H9 (cell line): ENCODE results near the gene ACOXL. TPM values are rescaled to one million over a fixed set of nuclear protein-coding genes. Genes with fewer than 3 reads are reported as not detected.

ENCODE experiments used
- DNase-seq: peaks from one replicate; pipeline ENCODE4 v3.0.0-alpha.2; 2017
- H2AFZ ChIP-seq: one replicate; pipeline ENCODE4 v1.6.1; 2013; ENCODE audit warnings: mild to moderate bottlenecking, low read length, control low read depth, moderate library complexity
- H2AK5ac ChIP-seq: 2 replicates; pipeline ENCODE4 v1.6.1; 2013; ENCODE audit warnings: low read length, control low read depth, mixed read lengths; ENCODE audit not compliant: insufficient read length
- H2BK120ac ChIP-seq: one replicate; pipeline ENCODE4 v1.6.1; 2013; ENCODE audit warnings: low read depth, mild to moderate bottlenecking, low read length, control low read depth, inconsistent platforms; ENCODE audit not compliant: poor library complexity, severe bottlenecking
- H2BK12ac ChIP-seq: 2 replicates; pipeline ENCODE4 v1.6.1; 2013; ENCODE audit warnings: low read length, control low read depth, mixed read lengths, low read depth; ENCODE audit not compliant: insufficient read length
- H2BK15ac ChIP-seq: 2 replicates; pipeline ENCODE4 v1.6.1; 2013; ENCODE audit warnings: low read depth, low read length, control low read depth
- H2BK20ac ChIP-seq: one replicate; pipeline ENCODE4 v1.6.1; 2013; ENCODE audit warnings: low read depth, mild to moderate bottlenecking, low read length, control low read depth, inconsistent platforms; ENCODE audit not compliant: poor library complexity, severe bottlenecking
- H2BK5ac ChIP-seq: 2 replicates; pipeline ENCODE4 v1.6.1; 2013; ENCODE audit warnings: low read length, control low read depth, mixed read lengths; ENCODE audit not compliant: insufficient read length
- H3K14ac ChIP-seq: 2 replicates; pipeline ENCODE4 v1.6.1; 2013; ENCODE audit warnings: low read length, control low read depth; ENCODE audit not compliant: insufficient read depth
- H3K18ac ChIP-seq: 2 replicates; pipeline ENCODE4 v1.6.1; 2013; ENCODE audit warnings: low read depth, mild to moderate bottlenecking, mixed read lengths, low read length, control low read depth; ENCODE audit not compliant: insufficient read length
- H3K23ac ChIP-seq: 2 replicates; pipeline ENCODE4 v1.6.1; 2013; ENCODE audit warnings: low read length, control low read depth, mixed read lengths, low read depth; ENCODE audit not compliant: insufficient read length
- H3K23me2 ChIP-seq: 2 replicates; pipeline ENCODE4 v1.6.1; 2013; ENCODE audit warnings: low read depth, mild to moderate bottlenecking, mixed read lengths, low read length, control low read depth; ENCODE audit not compliant: insufficient read length, poor library complexity, severe bottlenecking
- H3K27ac ChIP-seq: 2 replicates; pipeline ENCODE4 v1.5.1; 2013; ENCODE audit warnings: low read length, control low read depth, mixed read lengths, low read depth; ENCODE audit not compliant: insufficient read length
- H3K27me3 ChIP-seq: 2 replicates; pipeline ENCODE4 v1.6.1; 2013; ENCODE audit warnings: low read length, control low read depth, inconsistent platforms; ENCODE audit not compliant: insufficient read depth
- H3K4ac ChIP-seq: 2 replicates; pipeline ENCODE4 v1.6.1; 2013; ENCODE audit warnings: low read depth, mild to moderate bottlenecking, control low read depth, inconsistent platforms, low read length, moderate library complexity
- H3K4me1 ChIP-seq: 2 replicates; pipeline ENCODE4 v1.6.1; 2013; ENCODE audit warnings: low read length, control low read depth, inconsistent platforms; ENCODE audit not compliant: insufficient read depth
- H3K4me2 ChIP-seq: 2 replicates; pipeline ENCODE4 v1.6.1; 2013; ENCODE audit warnings: low read length, control low read depth, mixed read lengths; ENCODE audit not compliant: insufficient read length, insufficient read depth
- H3K56ac ChIP-seq: 2 replicates; pipeline ENCODE4 v1.6.1; 2013; ENCODE audit warnings: low read depth, mild to moderate bottlenecking, mixed read lengths, low read length, control low read depth; ENCODE audit not compliant: insufficient read length
- H3K79me1 ChIP-seq: 2 replicates; pipeline ENCODE4 v1.6.1; 2013; ENCODE audit warnings: low read depth, mild to moderate bottlenecking, moderate library complexity, low read length, control low read depth, inconsistent platforms; ENCODE audit not compliant: insufficient read depth, poor library complexity, severe bottlenecking
- H3K79me2 ChIP-seq: 2 replicates; pipeline ENCODE4 v1.6.1; 2013; ENCODE audit warnings: low read length, control low read depth, inconsistent platforms; ENCODE audit not compliant: insufficient read depth
- H3K9ac ChIP-seq: 2 replicates; pipeline ENCODE4 v1.6.1; 2013; ENCODE audit warnings: low read length, control low read depth, mixed read lengths; ENCODE audit not compliant: insufficient read length; ENCODE audit errors: extremely low read depth
- H3K9me3 ChIP-seq: one replicate; pipeline ENCODE4 v1.6.1; 2013; ENCODE audit warnings: low read depth, low read length, inconsistent platforms; ENCODE audit not compliant: control insufficient read depth
- H3T11ph ChIP-seq: one replicate; pipeline ENCODE4 v1.6.1; 2013; ENCODE audit warnings: mild to moderate bottlenecking, low read length, control low read depth, inconsistent platforms
- H4K20me1 ChIP-seq: one replicate; pipeline ENCODE4 v1.6.1; 2013; ENCODE audit not compliant: control insufficient read depth, insufficient read length, insufficient read depth
- H4K5ac ChIP-seq: 2 replicates; pipeline ENCODE4 v1.6.1; 2013; ENCODE audit warnings: low read depth, mild to moderate bottlenecking, mixed read lengths, low read length, control low read depth; ENCODE audit not compliant: insufficient read length
- H4K8ac ChIP-seq: replicated peaks from 2 replicates; pipeline ENCODE4 v1.6.1; 2013; ENCODE audit warnings: low read length, control low read depth, mixed read lengths, low read depth; ENCODE audit not compliant: insufficient read length
- H4K91ac ChIP-seq: 2 replicates; pipeline ENCODE4 v1.6.1; 2013; ENCODE audit warnings: low read depth, mild to moderate bottlenecking, moderate library complexity, mixed read lengths, low read length, control low read depth; ENCODE audit not compliant: insufficient read length
- H3K27ac Mint-ChIP-seq, 3 experiments: 2 replicates in 2 of 3; 3 replicates in 1 of 3; pipeline ENCODE4 v1.8.0; 2020 to 2021; ENCODE audit warnings: mixed read lengths in 3 of 3, mild to moderate bottlenecking in 1 of 3, moderate library complexity in 1 of 3
- H3K27me3 Mint-ChIP-seq: 2 replicates; pipeline ENCODE4 v1.8.0; 2021; ENCODE audit warnings: low read depth, mild to moderate bottlenecking, moderate library complexity, mixed read lengths
- H3K36me3 Mint-ChIP-seq, 3 experiments: 2 replicates in 2 of 3; 3 replicates in 1 of 3; pipeline ENCODE4 v1.8.0; 2020 to 2021; ENCODE audit warnings: low read depth in 3 of 3, mixed read lengths in 3 of 3; ENCODE audit not compliant: insufficient read depth in 1 of 3
- H3K4me1 Mint-ChIP-seq, 2 experiments: 2 replicates each; pipeline ENCODE4 v1.8.0; 2020; ENCODE audit warnings: mixed read lengths in 2 of 2
- H3K4me3 Mint-ChIP-seq, 2 experiments: 2 replicates in 1 of 2; 3 replicates in 1 of 2; pipeline ENCODE4 v1.8.0; 2020 to 2021; ENCODE audit warnings: mild to moderate bottlenecking in 2 of 2, mixed read lengths in 2 of 2, moderate library complexity in 1 of 2
- H3K9me3 Mint-ChIP-seq, 2 experiments: 2 replicates in 1 of 2; 3 replicates in 1 of 2; pipeline ENCODE4 v1.8.0; 2020; ENCODE audit warnings: mild to moderate bottlenecking in 2 of 2, mixed read lengths in 2 of 2, moderate library complexity in 1 of 2
- CTCF ChIP-seq: fragments of 200-600 bp; sonication (generic); conservative IDR thresholded peaks from 3 replicates; pipeline ENCODE4 v1.8.0; 2021; ENCODE audit warnings: antibody characterized with exemption, mild to moderate bottlenecking
- WGBS: extraction: QIAGEN DNeasy Blood & Tissue Kit; methylation state at CpG from one replicate; pipeline ENCODE4 v1.1.7; 2013; ENCODE audit warnings: missing lambda C conversion rate, low lambda C conversion rate, mixed read lengths; ENCODE audit not compliant: insufficient read length; ENCODE audit errors: extremely low coverage; 5-methylcytosine and 5-hydroxymethylcytosine counted together
- total RNA-seq: library from RNA; stranded (reverse); gene quantifications from 2 replicates; pipeline ENCODE4 v1.2.1, GENCODE V29; 2021

Gene ACOXL
- total RNA-seq, 1 experiment from 2014 or later: 37.6 TPM

GRCh38 chr2:111161971-111162370, 429.6 kb downstream of the ACOXL start:
- peaks cover 5% of the 10 kb centered on the region for H3K79me1 ChIP-seq
- H2BK12ac ChIP-seq: no peak overlapping the region
- Mint-ChIP-seq H3K27me3 (no peaks in the 10 kb centered on the region; the same call in 1 of the 2 replicates), H3K4me3 (no peak overlapping the region), H3K4me1 (peaks cover 34 to 48% of the 10 kb centered on the region in 2 experiments), H3K27ac (no peak overlapping the region), H3K9me3 (no peaks in the 10 kb centered on the region), H3K36me3 (peaks cover 15 to 60% (median 54%) of the 10 kb centered on the region in 3 experiments; a peak in 6 of 7 replicates)
- no peak overlapping the region for H2AFZ ChIP-seq
- no peak overlapping the region for H4K91ac ChIP-seq
- H3K4me1 ChIP-seq: peaks cover 5% of the 10 kb centered on the region; the same call in 1 of the 2 replicates
- no peak overlapping the region for H3K4ac ChIP-seq
- no peak overlapping the region for H2BK15ac ChIP-seq
- H4K8ac ChIP-seq: no peak overlapping the region
- H3K56ac ChIP-seq: no peak overlapping the region
- no peak overlapping the region for H3K23ac ChIP-seq
- H3K9ac ChIP-seq: no peak overlapping the region
- no peaks in the 10 kb centered on the region for H3K9me3 ChIP-seq
- no peak overlapping the region for H4K5ac ChIP-seq
- H3K27me3 ChIP-seq: no peaks in the 10 kb centered on the region
- no peak overlapping the region for H3T11ph ChIP-seq
- H4K20me1 ChIP-seq: no peaks in the 10 kb centered on the region
- no peak for DNase-seq
- H3K23me2 ChIP-seq: no peaks in the 10 kb centered on the region
- H3K27ac ChIP-seq: no peak overlapping the region
- TF ChIP-seq CTCF: no peak
- no peak overlapping the region for H3K18ac ChIP-seq
- H3K14ac ChIP-seq: no peak overlapping the region
- H2BK120ac ChIP-seq: no peak overlapping the region
- H2AK5ac ChIP-seq: no peak overlapping the region
- no CpG with 5 or more reads among the region's 12 CpGs for WGBS
- no peak overlapping the region for H2BK20ac ChIP-seq
- H3K4me2 ChIP-seq: no peak overlapping the region
- no peaks in the 10 kb centered on the region for H3K79me2 ChIP-seq
- H2BK5ac ChIP-seq: no peak overlapping the region
